Bronchial epithelial cell (primary cell): Measurements from ENCODE around the gene ARF6. TPM values are rescaled to one million over a fixed set of nuclear protein-coding genes. Genes with fewer than 3 reads are reported as not detected.
"Not testable (repeated sequence)": the region's sequence is repeated elsewhere in the genome, so short reads cannot be mapped to it uniquely, and the experiment has no call there.

ENCODE experiments used
- DNase-seq: peaks from one replicate; pipeline ENCODE4 v3.0.0-alpha.2; 2010; ENCODE audit warnings: low read depth
- FAIRE-seq: peaks from 2 replicates; lab custom pipeline; 2011; peaks lifted over from hg19 to GRCh38; lab: Jason Lieb, UNC
- H3K27me3 ChIP-seq: 2 replicates; pipeline ENCODE4 v1.5.1; 2011; ENCODE audit warnings: low read length; ENCODE audit not compliant: control insufficient read depth, insufficient read depth
- H3K36me3 ChIP-seq: 2 replicates; pipeline ENCODE4 v1.5.1; 2011; ENCODE audit warnings: low read length; ENCODE audit not compliant: control insufficient read depth, insufficient read depth
- H3K4me3 ChIP-seq: 2 replicates; pipeline ENCODE4 v1.5.1; 2011; ENCODE audit warnings: mild to moderate bottlenecking, low read depth, low read length, control low read depth
- total RNA-seq: library from RNA; depleted of rRNA; stranded (reverse); fragments of >200 nt; gene quantifications from 2 replicates; pipeline ENCODE4 v1.2.1, GENCODE V29; 2014
- TF ChIP-seq, protein P1 (sequence below): IDR thresholded peaks from 2 replicates; pipeline ENCODE4 v1.5.1; 2011; ENCODE audit warnings: mild to moderate bottlenecking, moderate library complexity, low read length, control low read depth, inconsistent platforms; ENCODE audit not compliant: insufficient read depth, severe bottlenecking

Gene ARF6
- total RNA-seq, 1 donor from 2014 or later: 83.2 TPM

DNA sequence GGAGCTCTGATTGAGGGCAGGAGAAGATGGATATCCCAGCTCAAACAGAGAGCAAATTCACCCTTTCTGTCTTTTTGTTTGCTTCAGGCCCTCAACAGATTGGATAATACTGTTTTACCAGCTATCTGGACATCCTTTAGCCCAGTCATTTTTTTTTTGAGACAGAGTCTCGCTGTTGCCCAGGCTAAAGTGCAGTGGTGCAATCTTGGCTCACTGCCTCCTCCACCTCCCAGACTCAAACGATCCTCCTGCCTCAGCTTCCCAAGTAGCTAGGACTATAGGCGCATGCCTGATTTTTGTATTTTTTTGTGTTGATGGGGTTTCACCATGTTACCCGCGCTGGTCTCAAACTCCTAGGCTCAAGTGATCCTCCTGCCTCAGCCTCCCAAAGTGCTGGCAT, 40.8 kb downstream of the ARF6 start:
- DNase-seq (no peak), FAIRE-seq (no peak)
- Histone ChIP-seq H3K27me3 (no peaks in the 10 kb centered on the region), H3K4me3 (no peak overlapping the region), H3K36me3 (no peaks in the 10 kb centered on the region)
- TF ChIP-seq, protein P1, sequence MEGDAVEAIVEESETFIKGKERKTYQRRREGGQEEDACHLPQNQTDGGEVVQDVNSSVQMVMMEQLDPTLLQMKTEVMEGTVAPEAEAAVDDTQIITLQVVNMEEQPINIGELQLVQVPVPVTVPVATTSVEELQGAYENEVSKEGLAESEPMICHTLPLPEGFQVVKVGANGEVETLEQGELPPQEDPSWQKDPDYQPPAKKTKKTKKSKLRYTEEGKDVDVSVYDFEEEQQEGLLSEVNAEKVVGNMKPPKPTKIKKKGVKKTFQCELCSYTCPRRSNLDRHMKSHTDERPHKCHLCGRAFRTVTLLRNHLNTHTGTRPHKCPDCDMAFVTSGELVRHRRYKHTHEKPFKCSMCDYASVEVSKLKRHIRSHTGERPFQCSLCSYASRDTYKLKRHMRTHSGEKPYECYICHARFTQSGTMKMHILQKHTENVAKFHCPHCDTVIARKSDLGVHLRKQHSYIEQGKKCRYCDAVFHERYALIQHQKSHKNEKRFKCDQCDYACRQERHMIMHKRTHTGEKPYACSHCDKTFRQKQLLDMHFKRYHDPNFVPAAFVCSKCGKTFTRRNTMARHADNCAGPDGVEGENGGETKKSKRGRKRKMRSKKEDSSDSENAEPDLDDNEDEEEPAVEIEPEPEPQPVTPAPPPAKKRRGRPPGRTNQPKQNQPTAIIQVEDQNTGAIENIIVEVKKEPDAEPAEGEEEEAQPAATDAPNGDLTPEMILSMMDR: no peak

DNA sequence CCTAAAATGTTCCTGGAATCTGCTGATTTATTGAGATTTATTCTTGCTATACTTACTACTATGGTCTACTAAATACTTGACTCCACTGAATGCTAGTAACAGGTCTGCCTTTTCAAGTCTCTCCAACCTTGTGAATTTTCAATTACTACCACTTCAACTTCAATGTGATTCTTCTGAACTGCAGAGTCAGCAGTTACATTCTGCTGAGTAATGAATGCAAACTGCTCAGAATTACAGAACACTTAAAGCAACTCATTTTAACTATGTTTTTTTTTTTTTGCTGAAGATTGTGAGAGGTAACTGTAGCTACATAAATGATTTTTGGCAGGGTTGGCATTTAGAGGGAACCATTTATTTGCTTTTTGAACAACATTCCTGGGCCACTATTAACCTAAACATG, 41.8 kb downstream of the ARF6 start:
- DNase-seq (no peak), FAIRE-seq (no peak)
- TF ChIP-seq, protein P1: no peak
- no peak overlapping the region for H3K4me3 ChIP-seq
- no peaks in the 10 kb centered on the region for H3K27me3 ChIP-seq
- H3K36me3 ChIP-seq: no peaks in the 10 kb centered on the region

DNA sequence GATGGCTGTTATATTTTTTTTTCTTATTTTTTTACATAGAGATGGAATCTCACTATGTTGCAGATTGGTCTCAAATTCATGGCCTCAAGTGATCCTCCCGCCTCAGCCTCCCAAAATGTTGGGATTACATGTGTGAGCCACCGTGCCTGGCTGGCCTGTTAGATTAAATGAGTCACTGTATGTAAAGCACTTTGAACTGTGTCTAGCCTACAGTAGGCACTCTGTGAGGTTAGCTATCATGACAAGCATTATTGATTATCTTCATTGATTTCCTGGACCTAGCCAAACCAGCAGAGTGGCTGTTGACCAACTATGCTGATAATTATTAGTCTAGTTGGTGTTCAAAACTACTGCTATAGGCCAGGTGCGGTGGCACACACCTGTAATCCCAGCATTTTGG, 42.6 kb downstream of the ARF6 start:
- DNase-seq: no peak
- no peaks in the 10 kb centered on the region for H3K36me3 ChIP-seq
- TF ChIP-seq, protein P1: no peak
- no peak for FAIRE-seq
- no peak overlapping the region for H3K4me3 ChIP-seq
- no peaks in the 10 kb centered on the region for H3K27me3 ChIP-seq

DNA sequence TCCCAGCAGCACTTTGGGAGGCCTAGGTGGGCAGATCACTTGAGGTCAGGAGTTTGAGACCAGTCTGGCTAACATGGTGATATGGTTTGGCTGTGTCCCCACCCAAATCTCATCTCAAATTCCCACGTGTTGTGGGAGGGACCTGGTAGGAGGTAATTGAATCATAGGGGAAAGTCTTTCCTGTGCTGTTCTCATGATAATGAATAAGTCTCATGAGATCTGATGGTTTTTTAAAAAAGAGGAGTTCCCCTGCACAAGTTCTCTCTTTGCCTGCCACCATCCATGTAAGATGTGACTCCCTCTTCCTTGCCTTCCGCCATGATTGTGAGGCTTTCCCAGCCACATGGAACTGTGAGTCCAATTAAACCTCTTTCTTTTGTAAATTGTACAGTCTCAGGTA, 43.4 kb downstream of the ARF6 start:
- H3K36me3 ChIP-seq, H3K4me3 ChIP-seq, H3K27me3 ChIP-seq, DNase-seq, FAIRE-seq: not testable (repeated sequence)

DNA sequence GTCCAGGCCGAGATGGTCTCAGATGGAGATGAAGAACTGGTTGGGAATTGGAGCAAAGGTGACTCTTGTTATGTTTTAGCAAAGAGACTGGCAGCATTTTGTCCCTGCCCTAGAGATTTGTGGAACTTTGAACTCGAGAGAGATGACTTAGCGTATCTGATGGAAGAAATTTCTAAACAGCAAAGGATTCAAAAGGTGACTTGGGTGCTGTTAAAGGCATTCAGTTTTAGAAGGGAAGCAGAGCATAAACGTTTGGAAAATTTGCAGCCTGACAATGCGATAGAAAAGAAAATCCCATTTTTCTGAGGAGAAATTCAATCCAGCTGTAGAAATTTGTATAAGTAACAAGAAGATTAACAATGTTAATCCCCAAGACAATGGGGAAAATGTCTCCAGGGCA, 44.0 kb downstream of the ARF6 start:
- not testable (repeated sequence) for H3K27me3 ChIP-seq, DNase-seq, H3K36me3 ChIP-seq, FAIRE-seq, H3K4me3 ChIP-seq

DNA sequence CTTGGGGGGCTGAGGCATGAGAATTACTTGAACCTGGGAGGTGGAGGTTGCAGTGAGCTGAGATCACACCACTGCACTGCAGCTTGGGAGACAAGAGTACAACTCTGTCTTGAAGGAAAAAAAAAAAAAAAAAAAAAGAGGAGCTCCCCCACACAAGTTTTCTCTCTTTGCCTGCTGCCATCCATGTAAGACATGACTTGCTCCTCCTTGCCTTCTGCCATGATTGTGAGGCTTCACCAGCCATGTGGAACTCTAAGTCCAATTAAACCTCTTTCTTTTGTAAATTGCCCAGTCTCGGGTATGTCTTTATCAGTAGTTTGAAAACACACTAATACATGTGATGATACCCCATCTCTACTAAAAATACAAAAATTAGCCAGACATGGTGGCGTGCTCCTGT, 46.3 kb downstream of the ARF6 start:
- not testable (repeated sequence) for H3K27me3 ChIP-seq, FAIRE-seq, H3K4me3 ChIP-seq, H3K36me3 ChIP-seq, DNase-seq

DNA sequence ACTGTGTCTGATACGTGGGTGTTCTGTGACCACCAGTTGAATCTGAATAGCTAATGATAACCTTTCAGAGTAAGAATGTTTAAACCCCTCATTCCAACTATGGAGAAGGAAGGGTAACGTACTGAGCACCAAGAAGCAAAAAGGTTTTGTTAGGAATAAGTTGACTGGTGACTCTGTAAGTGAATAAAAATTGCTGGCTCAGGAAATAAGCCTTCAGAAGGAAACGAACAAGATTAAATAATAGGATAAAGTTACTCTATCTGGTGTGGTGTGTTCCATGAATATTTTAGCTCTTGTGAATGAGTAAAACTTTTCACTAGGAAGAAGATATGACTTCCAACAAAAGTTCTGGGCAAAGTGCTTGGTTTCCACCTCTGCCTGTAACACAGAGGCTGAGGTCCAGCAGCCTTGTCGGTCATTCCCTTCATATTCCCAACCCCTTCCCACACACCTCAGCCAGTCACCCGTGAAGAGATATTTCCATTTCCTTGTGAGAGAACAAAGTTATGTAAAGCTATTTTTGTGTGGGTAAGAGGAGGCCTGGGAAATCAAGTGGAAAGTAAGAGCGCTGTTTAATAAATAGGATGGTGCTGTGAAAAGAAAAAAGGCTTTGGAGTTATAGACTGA, 47.1 kb downstream of the ARF6 start:
- TF ChIP-seq, protein P1: no peak
- no peaks in the 10 kb centered on the region for H3K36me3 ChIP-seq
- DNase-seq (no peak), FAIRE-seq (no peak)
- no peaks in the 10 kb centered on the region for H3K27me3 ChIP-seq
- H3K4me3 ChIP-seq: no peak overlapping the region
